IPS-18c (cell line): ENCODE data around the gene GH2.
"Not testable (repeated sequence)": the region's sequence is repeated elsewhere in the genome, so short reads cannot be mapped to it uniquely, and the experiment has no call there.

Experiments
- H3K4me3 ChIP-seq: 2 replicates; pipeline ENCODE4 v1.7.0; 2013; ENCODE audit warnings: low read depth, mild to moderate bottlenecking, low read length, moderate library complexity; ENCODE audit not compliant: insufficient read depth
- H3K9me3 ChIP-seq: one replicate; pipeline ENCODE4 v1.6.1; 2013; ENCODE audit warnings: mild to moderate bottlenecking, low read length, moderate library complexity; ENCODE audit not compliant: control insufficient read depth, insufficient read depth

GH2 gene

DNA sequence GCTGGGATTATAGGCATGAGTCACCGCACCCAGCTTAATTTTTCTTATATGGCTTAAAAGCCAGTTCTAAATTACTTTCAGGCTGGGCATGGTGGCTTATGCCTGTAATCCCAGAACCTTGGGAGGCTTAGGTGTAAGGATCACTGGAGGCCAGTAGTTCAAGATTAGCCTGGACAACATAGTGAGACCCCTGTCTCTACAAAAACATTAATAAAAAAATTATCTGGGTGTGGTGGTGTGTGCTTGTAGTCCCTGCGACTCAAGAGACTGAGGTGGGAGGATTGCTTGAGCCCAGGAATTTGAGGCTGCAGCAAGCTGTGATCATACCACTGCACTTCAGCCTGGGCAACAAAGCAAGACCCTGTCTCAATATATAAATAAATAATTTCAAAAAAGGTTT is 28.5 kb downstream of the GH2 start:
- no peak overlapping the region for H3K4me3 ChIP-seq
- H3K9me3 ChIP-seq, result no peaks in the 10 kb centered on the region

DNA sequence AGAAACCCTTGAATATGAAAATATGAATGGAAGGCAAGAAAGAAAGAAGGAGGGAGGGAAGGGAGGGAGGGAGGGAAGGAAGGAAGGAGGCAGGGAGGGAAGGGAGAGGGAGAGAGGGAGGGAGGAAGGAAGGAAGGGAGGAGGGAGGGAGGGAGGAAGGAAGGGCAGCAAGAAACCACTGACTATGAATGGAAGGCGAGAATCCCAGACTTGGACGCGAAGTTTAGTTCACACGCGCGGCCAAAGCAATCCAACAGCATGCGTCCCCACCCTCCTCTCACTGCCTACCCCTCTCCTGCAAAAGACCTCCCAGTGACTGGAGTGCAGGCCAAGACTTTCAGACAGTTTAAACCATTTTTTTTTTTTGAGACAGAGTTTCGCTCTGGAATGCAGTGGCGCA is 31.3 kb downstream of the GH2 start:
- Histone ChIP-seq H3K9me3 (no peaks in the 10 kb centered on the region), H3K4me3 (no peak overlapping the region)

- Histone ChIP-seq H3K4me3 (peak overlapping the region; percentile 41; the same call in 1 of the 2 replicates), H3K9me3 (no peaks in the 10 kb centered on the region)
Observed at GRCh38 chr17:63848834-63849689, 32.7 kb downstream of the GH2 start.

DNA sequence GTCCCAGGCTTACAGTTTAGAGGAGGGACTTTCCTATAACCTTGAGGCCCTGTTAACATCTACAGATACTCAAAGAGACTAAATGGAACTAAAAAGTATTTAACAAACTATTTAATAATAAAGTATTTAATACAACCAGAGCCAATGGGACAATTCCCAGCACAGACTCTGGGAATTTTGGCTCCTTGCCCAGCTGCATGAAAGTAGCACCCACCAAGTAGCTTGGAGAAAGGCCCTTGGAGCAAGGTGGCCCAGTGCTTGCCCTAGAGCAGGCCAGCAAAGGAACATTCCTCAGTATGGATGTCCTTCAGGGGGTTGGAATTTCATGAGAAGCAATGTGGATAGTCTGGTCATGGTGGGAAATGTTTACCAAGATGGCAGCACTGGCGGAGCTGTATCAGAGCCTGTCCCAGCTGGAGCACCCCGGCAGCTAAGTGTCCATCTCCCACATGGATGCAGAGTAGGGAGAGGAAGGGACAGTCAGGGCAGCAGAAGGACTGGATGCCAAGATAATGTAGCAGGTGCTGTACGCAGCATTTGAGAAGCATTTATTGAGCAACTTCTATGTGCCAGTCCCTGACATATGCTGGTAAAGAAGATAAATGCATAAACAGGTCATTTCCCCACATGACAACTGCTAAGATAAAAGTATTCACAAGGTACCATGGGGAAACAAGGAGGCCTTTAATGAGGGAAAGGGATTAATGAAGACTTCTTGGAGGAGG is 34.1 kb downstream of the GH2 start:
- H3K9me3 ChIP-seq, result no peaks in the 10 kb centered on the region
- no peak overlapping the region for H3K4me3 ChIP-seq

DNA sequence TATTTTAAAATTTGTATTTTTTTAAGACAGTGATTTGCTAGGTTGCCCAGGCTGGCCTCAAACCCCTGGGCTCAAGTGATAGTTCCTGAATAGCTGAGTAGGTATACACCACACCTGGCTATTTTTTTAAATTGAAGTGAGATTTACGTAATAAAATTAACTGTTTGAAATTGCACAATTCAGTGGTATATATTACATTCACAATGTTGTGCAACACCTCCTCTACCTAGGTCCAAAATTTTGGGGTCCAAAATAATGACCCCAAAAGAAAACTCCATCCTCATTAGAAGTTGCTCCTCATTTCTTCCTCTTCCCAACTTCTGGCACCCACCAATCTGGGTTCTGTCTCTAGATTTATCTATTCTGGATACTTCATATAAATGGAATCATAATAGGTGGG is 36.2 kb downstream of the GH2 start:
- H3K9me3 ChIP-seq, result no peaks in the 10 kb centered on the region
- no peak overlapping the region for H3K4me3 ChIP-seq

- Histone ChIP-seq H3K9me3 (no peaks in the 10 kb centered on the region), H3K4me3 (no peak overlapping the region; the same call in 1 of the 2 replicates)
Observed at GRCh38 chr17:63843910-63844677, 37.6 kb downstream of the GH2 start.

GRCh38 chr17:63843387-63843888 is 38.3 kb downstream of the GH2 start:
- H3K9me3 ChIP-seq, result not testable (repeated sequence)
- H3K4me3 ChIP-seq, result peak overlapping the region; percentile 65

DNA sequence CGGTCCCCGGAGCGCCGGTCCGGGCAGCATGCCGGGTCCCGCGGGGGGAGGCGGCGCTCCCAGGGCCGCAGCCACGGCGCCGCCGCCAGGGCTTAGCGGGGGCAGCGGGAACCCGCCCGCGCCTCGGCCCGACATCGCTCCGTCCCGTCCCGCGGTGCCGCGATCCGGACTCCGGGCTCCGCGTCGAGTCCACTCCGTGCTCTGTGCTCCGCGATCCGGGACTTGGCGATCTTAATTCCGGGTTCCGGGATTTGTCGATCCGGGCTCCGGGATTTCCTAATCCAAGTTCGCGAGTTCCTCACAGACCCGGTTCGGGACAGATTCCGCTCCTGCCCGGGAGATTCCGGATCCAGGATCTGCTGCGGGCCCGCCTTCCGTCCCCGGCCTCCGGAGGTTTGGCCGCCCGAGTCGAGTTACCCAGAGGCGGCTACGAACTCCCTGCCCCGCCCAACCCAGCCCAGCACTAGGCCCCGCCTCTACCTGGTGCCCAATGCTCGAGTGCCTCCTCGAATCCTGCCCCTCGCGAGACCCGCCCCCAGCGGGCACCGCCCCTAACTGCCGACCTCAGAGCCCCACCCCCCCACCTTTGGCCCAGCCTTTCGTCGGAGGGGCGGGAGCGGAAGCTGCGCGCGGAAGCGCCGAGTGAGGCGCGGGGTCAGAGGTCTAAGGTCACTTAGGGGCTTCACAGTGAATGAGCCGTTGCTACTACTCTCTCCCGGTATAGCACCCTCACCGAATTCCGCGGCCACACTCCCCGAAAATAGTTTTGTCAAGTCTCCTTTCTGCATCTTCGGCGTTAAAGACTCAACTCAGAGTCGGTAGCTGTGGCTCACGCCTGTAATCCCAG is 39.0 kb downstream of the GH2 start, which contains the start of gene SMARCD2:
Gene SMARCD2, minus strand, starts transcription at position 146 of the 847 bp plus-strand sequence. Its CDS starts 11 bp downstream, at position 135.
- Histone ChIP-seq H3K9me3 (no peaks in the 10 kb centered on the region), H3K4me3 (peak within 1 kb of the TSS; percentile 77)

DNA sequence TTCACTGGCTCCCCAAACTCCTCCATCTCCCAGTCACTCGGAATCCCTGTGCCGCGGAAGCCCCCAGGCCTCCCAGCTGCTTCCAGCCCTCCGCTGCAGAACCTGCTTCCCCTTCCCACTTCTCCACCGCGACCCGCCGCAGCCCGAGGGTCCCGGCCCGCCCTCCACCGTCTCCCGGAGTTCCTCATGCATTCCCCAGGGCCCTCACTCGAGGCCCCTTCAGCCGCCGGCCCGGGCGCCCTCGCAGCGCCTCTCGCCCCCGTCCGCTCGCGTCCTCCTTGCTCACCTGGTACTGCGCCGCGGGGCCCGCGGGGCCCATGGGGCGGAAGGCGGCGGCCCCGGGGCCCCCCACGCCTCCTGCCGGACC is 39.6 kb downstream of the GH2 start:
- Histone ChIP-seq H3K9me3 (no peaks in the 10 kb centered on the region), H3K4me3 (peak overlapping the region; percentile 77)

- Histone ChIP-seq H3K4me3 (peak overlapping the region; percentile 77), H3K9me3 (no peaks in the 10 kb centered on the region)
Observed at GRCh38 chr17:63841350-63842172, 40.2 kb downstream of the GH2 start.

DNA sequence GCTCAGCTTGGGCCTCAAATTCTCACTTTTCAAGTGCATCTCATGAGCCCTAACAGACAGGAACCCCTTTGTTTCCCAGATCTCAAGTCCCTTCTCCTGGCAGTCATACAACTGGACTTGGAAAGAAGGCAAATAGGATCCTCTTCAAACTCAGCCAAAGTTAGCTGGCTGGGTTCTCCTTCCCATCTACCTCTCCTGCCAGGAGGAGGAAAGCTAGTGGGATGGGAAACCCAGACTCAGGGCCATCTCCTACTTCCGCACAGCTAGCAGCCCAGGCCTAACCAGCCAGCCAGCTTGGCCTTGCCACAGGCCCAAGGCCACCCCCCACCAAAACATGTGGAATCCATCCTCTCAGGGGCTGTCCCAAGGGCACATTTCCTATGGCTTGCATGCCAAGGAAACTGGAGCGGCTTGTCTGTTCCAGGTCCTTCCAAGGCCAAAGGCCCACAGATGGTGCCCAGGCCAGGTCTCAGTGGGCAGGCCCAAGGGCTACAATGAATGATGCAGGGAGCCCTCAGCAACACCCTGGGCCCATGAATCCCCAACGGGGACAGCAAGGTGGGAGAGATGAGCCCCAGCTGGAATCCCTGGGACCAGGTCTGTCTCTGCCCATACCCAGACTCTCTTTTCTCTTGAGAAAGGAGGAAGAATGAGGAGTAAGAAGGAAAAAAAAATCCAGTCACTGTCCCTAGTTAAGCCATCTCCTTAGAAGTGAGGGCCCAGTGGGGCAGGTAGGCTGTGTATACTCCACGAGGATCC is 41.0 kb downstream of the GH2 start:
- H3K4me3 ChIP-seq, result peak overlapping the region; percentile 77
- H3K9me3 ChIP-seq, result no peaks in the 10 kb centered on the region

DNA sequence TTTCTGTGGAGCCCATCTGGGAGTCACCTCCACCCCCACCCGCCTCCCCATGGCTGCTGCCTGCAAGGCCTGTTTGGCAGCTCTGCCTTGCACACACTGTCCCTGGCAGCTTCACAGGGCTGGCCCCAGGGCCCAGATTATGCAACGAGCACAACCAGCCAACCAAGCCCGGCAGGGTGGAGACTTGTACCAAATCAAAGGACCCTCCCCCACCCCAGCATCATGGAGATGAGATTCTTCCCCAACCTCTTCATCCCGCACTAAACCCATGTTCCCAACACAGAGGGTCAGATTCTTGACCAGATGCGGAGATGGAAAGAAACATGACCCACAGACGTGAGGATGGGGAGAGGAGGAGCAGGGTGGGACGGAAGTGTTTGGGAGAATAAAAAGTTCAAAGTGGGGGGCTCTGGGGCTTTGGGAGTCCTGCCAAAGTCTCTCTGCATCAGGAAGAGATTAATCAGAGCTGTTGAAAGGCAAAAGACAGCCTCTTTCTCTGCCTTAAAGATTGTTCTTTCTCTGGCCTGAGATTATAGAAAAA is 43.0 kb downstream of the GH2 start:
- Histone ChIP-seq H3K9me3 (no peaks in the 10 kb centered on the region), H3K4me3 (peak overlapping the region; percentile 17; the same call in 1 of the 2 replicates)

- H3K4me3 ChIP-seq, result no peak overlapping the region
- H3K9me3 ChIP-seq, result no peaks in the 10 kb centered on the region
Observed at GRCh38 chr17:63837962-63838600, 43.7 kb downstream of the GH2 start.

DNA sequence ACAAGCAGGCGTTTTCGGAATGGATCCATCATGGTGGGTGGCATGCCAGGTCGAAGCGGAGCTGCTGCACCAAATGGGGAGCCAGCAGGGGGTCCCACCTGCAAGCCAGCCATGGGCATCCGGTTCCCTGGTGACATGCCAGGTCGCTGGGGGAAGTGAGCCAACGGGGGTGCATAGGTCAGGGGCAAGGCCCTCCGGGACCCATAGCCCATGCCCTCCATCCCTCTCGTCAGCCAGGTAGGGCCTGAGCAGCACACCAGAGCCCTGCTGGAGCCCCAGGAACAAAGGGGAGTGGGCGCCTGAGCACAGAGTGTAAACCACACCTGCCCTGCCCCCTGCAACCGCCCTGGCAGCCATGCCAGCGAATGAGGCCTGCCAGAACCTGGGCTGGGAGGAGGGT is 44.3 kb downstream of the GH2 start:
- Histone ChIP-seq H3K4me3 (no peak overlapping the region), H3K9me3 (no peaks in the 10 kb centered on the region)

GRCh38 chr17:63836811-63837210 is 44.9 kb downstream of the GH2 start:
- no peak overlapping the region for H3K4me3 ChIP-seq

More at GRCh38 chr17:63836811-63837210, 44.9 kb downstream of the GH2 start:
- no peaks in the 10 kb centered on the region for H3K9me3 ChIP-seq
